ENCODE measurements around the gene AP3D1.

Gene AP3D1

GRCh38 chr19:2180881-2181632, 29.7 kb upstream of the AP3D1 start:
- no peak for DNase-seq

- DNase-seq = no peak
Observed at GRCh38 chr19:2180114-2180513, 28.7 kb upstream of the AP3D1 start.

GRCh38 chr19:2179095-2179494, 27.7 kb upstream of the AP3D1 start:
- no peak for DNase-seq

- no peak for DNase-seq
Observed at GRCh38 chr19:2176337-2176994, 25.1 kb upstream of the AP3D1 start.

GRCh38 chr19:2175742-2176141, 24.4 kb upstream of the AP3D1 start:
- no peak for DNase-seq

GRCh38 chr19:2173767-2174577, 22.6 kb upstream of the AP3D1 start:
- DNase-seq = no peak

GRCh38 chr19:2173388-2173766, 22.0 kb upstream of the AP3D1 start:
- DNase-seq = no peak

- no peak for DNase-seq
Observed at GRCh38 chr19:2171349-2172145, 20.2 kb upstream of the AP3D1 start.

GRCh38 chr19:2170987-2171348, 19.6 kb upstream of the AP3D1 start:
- DNase-seq = no peak

- DNase-seq = no peak
Observed at GRCh38 chr19:2170219-2170618, 18.9 kb upstream of the AP3D1 start.

GRCh38 chr19:2168619-2169424, 17.5 kb upstream of the AP3D1 start:
- no peak for DNase-seq

- no peak for DNase-seq
Observed at GRCh38 chr19:2167896-2168618, 16.7 kb upstream of the AP3D1 start.

- DNase-seq = no peak
Observed at GRCh38 chr19:2166741-2167738, 15.7 kb upstream of the AP3D1 start.

GRCh38 chr19:2164020-2164998, 12.9 kb upstream of the AP3D1 start:
- DNase-seq = no peak

- DNase-seq = no peak
Observed at GRCh38 chr19:2160379-2160778, 9.0 kb upstream of the AP3D1 start.

GRCh38 chr19:2157452-2157851, 6.1 kb upstream of the AP3D1 start:
- DNase-seq = no peak

- DNase-seq = no peak
Observed at GRCh38 chr19:2154587-2155075, 3.3 kb upstream of the AP3D1 start.

GRCh38 chr19:2150794-2151338, 500 bp downstream of the AP3D1 start:
- no peak for DNase-seq

Measured in SIG-M5 (cell line).